GM20000 (cell line): ENCODE data around the gene GNRHR.
"Not testable (repeated sequence)": the region's sequence is repeated elsewhere in the genome, so short reads cannot be mapped to it uniquely, and the experiment has no call there.

Experiments used
- DNase-seq: peaks from one replicate; pipeline ENCODE4 v3.0.0; 2012; ENCODE audit warnings: low spot score
- TF ChIP-seq, protein P1 (sequence below): IDR thresholded peaks from 2 replicates; pipeline ENCODE4 v1.5.1; 2012; ENCODE audit warnings: mild to moderate bottlenecking, control low read depth; ENCODE audit errors: extremely low read depth, missing control alignments

Gene GNRHR

DNA sequence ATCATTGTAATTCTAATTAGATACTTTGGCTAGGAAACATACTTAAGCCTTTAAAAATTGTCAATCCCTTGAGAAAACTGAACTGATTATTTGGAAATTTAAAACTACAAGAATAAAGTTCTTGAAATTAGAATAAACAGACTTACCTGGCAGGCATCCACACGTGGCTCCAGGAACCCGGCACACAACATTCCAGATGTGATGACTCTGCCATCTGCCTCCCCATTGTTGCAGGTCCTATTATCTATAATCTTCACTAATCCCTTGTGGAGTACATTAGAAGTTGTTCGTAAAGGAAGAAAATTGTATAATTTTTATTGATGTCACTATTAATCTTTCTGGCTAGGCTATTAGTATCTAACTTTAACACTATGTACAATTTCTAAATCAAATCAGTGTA, 16.2 kb upstream of the GNRHR start:
- TF ChIP-seq, protein P1, sequence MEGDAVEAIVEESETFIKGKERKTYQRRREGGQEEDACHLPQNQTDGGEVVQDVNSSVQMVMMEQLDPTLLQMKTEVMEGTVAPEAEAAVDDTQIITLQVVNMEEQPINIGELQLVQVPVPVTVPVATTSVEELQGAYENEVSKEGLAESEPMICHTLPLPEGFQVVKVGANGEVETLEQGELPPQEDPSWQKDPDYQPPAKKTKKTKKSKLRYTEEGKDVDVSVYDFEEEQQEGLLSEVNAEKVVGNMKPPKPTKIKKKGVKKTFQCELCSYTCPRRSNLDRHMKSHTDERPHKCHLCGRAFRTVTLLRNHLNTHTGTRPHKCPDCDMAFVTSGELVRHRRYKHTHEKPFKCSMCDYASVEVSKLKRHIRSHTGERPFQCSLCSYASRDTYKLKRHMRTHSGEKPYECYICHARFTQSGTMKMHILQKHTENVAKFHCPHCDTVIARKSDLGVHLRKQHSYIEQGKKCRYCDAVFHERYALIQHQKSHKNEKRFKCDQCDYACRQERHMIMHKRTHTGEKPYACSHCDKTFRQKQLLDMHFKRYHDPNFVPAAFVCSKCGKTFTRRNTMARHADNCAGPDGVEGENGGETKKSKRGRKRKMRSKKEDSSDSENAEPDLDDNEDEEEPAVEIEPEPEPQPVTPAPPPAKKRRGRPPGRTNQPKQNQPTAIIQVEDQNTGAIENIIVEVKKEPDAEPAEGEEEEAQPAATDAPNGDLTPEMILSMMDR, result no peak
- DNase-seq, result no peak

DNA sequence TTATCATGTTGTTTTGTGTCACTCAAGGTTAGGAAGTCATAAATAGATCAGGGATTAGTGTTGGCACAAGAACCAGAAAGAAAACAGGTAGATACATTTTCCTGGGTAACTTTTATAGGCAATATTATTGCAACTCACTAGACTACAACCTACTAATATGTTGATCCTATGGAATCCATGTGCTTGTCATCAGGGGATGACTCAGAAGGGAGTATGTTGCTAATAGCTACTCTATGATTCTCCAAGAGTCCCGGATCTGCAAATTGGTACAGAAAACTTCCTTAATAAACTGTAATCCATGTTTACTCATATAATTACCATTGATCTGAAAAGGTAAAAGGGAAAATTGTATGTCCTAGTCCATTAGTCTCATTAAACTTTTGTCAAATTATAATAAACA, 11.7 kb upstream of the GNRHR start:
- no peak for DNase-seq
- TF ChIP-seq, protein P1, result no peak

DNA sequence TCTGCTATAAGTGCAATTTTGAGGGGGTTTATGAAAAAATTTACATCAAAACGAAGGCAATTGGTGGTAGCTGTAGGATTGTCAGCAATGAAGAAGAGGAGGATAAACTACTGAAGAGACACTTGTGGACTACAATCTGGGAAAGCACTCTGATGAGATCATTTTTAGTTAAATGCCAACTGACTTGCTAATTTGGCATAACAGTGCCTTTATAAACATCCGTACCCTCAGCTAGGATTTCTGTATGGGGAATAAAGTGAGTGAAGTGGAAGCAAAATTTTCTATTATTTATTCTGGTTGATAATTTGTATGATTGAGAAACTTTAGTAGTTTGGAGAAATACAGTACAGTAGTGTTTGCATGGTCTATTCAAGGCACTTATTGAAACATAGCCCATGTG, 11.2 kb upstream of the GNRHR start:
- DNase-seq, result no peak

DNA sequence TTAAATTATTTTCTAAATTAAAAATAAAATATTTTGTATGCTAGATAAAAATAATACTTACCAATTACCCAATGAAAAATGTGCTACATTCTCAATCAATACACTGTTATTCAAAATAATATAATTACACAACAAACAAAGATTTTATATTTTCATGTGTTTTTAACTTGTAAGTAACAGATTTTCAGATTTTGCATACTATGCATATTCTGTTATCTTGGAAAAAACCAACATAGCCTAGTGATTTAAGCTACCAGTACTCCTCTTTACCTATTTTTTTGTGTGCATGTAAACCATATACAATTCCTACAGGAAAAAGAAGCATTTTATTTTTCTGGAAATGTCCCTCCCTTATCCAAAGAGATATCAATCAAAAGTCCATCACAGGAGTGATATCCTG, 10.0 kb upstream of the GNRHR start:
- TF ChIP-seq, protein P1, result no peak
- DNase-seq, result no peak

More for the DNA sequence above, 11.2 kb upstream of the GNRHR start:
- TF ChIP-seq, protein P1, result no peak

DNA sequence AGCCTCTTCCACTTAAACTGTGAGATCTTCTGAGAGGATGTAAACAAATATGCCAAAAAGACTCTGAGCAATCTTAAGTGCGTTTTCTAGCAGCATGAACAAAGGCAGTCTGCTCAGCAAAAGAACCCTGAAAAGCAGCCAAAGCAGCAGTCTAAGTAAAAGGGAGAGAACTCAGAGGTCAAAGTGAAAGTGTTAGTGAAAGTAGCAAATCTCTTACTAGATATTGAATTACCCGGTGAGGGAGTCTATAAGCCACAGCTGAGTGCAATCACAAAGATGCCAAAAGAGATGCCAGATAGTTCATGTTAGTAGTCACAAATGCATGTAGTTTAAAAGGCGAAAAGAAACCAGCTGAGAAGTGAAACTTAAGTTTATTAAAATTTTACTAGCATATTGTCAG, 7.9 kb upstream of the GNRHR start:
- DNase-seq, result peak; percentile 42
- TF ChIP-seq, protein P1, result no peak

DNA sequence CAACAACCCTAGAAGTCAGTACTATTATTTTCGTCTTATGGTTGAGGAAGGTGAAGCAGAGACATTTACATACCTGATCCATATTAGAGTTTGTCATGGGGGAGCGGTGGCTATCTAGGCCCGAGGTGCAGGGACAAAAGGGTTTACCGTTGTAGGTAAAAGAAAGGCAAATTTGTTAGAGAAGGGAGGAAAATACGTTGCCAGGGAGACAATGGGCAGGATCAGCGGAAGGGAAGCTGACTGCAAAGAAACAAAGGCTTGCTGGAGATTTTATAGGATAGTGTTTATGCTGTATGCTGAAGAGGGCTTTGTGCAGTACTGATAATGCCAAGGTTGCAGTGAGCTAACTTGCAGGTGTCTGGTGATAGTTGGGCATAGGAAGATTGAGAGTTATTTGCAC, 2.8 kb upstream of the GNRHR start:
- not testable (repeated sequence) for DNase-seq

DNA sequence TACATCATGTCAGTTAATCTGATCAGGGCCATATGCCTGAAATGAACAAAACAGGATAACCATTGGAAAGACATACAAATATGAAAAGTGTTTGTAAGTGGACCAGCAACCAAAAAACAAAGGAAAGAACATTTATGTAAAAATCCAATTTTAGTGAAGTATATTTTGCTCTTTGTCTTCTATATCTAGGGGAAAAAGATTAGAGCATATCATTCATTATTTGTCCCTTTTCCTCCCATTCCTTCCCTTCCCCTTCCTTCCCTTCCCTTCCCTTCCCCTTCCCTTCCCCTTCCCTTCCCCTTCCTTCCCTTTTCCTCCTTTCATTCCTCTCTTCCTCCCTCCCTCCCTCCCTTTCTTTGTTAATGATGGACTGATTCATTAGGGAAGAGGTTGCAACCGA, 1.8 kb upstream of the GNRHR start:
- DNase-seq, result no peak
- TF ChIP-seq, protein P1, result no peak

DNA sequence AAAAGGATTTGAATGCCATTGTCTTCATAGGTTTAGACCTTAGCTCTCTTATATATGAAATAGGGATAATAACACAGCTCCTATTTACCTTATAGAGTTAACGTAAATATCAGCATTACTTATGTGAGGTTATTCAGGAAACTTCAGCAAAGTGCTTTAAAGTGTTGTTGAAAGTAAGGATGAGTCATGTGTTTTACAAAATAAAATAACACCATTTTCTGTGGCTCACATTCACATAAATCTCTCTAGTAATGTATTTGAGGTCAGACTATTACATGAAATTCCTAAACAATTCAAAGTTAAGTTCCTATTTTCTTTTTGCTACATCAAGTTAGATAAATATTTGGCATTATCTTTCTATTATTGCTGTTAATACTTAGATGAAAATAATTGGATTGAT, 2.9 kb downstream of the GNRHR start:
- DNase-seq, result no peak
- TF ChIP-seq, protein P1, result no peak
